Right lobe of liver (tissue), 4 donors: ENCODE data around the gene LYZL2.

Experiments used
- CTCF ChIP-seq, 4 donors: fragments of 200-600 bp in 3 of 4; fragments of 450-650 bp in 1 of 4; IDR thresholded peaks; one replicate each; pipeline versions ENCODE4 v1.5.1 to v1.8.0; 2016 to 2022; ENCODE audit warnings: antibody characterized with exemption in 4 of 4, mild to moderate bottlenecking in 2 of 4
- POLR2A ChIP-seq: fragments of 450-650 bp; IDR thresholded peaks from one replicate; pipeline ENCODE4 v1.6.1; 2017; ENCODE audit warnings: antibody characterized with exemption, mild to moderate bottlenecking
- donor health status: DM: no; HTN: no; CAD: no.
- donor health status: DM: no; HTN: no; CAD: no.
- donor health status: DM: no; HTN: yes; CAD: no.

- no peak for TF ChIP-seq CTCF (IDR thresholded peaks at IDR 0.05)
- TF ChIP-seq POLR2A = no peak
These were observed 66.8 kb downstream of the LYZL2 start for GRCh38 chr10:30562787-30563186.
